Thoracic aorta (tissue), 2 donors: ENCODE data around the gene ACSF2. TPM values are rescaled to one million over a fixed set of nuclear protein-coding genes. Genes with fewer than 3 reads are reported as not detected.

Experiments
- ATAC-seq: fragments of 150-250 bp; one replicate; pipeline ENCODE4 v1.8.0; 2017; ENCODE audit warnings: low read depth; ENCODE audit not compliant: insufficient number of reproducible peaks, low FRiP score
- DNase-seq: peaks from one replicate; pipeline ENCODE4 v3.0.0-alpha.2; 2020; ENCODE audit warnings: low spot score
- H3K27ac ChIP-seq, 2 donors: fragments of 200-600 bp; sonication (generic); 1 replicate in 1 of 2; 2 replicates in 1 of 2; pipeline ENCODE4 v1.5.1; 2016; ENCODE audit warnings: mild to moderate bottlenecking in 2 of 2, moderate library complexity in 2 of 2
- H3K27me3 ChIP-seq: fragments of 200-600 bp; sonication (generic); replicated peaks from 2 replicates; pipeline ENCODE4 v1.6.0; 2016; ENCODE audit warnings: mild to moderate bottlenecking; ENCODE audit not compliant: insufficient read depth
- H3K36me3 ChIP-seq: fragments of 200-600 bp; sonication (generic); one replicate; pipeline ENCODE4 v1.5.1; 2016
- H3K4me1 ChIP-seq, 2 donors: fragments of 200-600 bp; sonication (generic); 1 replicate in 1 of 2; 2 replicates in 1 of 2; pipeline versions ENCODE4 v1.5.1 to v1.6.0; 2016; ENCODE audit warnings: low read depth in 2 of 2, mild to moderate bottlenecking in 1 of 2; ENCODE audit not compliant: control insufficient read depth in 1 of 2
- H3K4me3 ChIP-seq: fragments of 200-600 bp; sonication (generic); 2 replicates; pipeline ENCODE4 v1.5.1; 2016; ENCODE audit warnings: mild to moderate bottlenecking
- H3K9me3 ChIP-seq: fragments of 200-600 bp; sonication (generic); 2 replicates; pipeline ENCODE4 v1.5.1; 2016
- total RNA-seq, 2 donors: library from RNA; depleted of rRNA; stranded (reverse); fragments of >200 nt; gene quantifications; one replicate each; pipeline versions ENCODE4 v1.1.0 to v1.2.3, GENCODE V29; 2016
- TF ChIP-seq, protein P1 (sequence below): fragments of 200-600 bp; sonication (generic); IDR thresholded peaks from one replicate; pipeline ENCODE4 v1.5.1; 2019; ENCODE audit warnings: antibody characterized with exemption

ACSF2 gene
- total RNA-seq, 2 donors from 2014 or later = 11.1 to 41.6 TPM

DNA sequence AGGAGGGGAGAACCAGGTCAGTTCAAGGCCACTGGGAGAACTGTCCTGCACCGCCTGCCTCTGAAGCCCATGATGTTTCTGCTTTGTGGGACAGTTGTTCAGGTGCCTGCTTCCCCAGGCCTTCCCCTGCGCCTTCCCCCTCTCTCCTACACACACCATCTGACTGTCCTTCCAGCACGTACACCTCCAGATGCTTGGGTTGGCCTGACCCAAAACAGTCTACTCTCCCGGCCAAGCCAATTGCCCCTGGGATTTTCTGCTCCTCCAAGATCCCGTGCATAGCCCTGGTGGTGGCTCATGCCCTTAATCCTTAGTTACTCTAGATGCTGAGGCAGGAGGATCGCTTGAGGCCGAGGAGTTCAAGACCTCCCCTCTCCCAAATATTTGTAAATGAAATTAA, 52.0 kb downstream of the ACSF2 start:
- peak overlapping the region; percentile 95 for H3K4me3 ChIP-seq
- no peak for ATAC-seq

DNA sequence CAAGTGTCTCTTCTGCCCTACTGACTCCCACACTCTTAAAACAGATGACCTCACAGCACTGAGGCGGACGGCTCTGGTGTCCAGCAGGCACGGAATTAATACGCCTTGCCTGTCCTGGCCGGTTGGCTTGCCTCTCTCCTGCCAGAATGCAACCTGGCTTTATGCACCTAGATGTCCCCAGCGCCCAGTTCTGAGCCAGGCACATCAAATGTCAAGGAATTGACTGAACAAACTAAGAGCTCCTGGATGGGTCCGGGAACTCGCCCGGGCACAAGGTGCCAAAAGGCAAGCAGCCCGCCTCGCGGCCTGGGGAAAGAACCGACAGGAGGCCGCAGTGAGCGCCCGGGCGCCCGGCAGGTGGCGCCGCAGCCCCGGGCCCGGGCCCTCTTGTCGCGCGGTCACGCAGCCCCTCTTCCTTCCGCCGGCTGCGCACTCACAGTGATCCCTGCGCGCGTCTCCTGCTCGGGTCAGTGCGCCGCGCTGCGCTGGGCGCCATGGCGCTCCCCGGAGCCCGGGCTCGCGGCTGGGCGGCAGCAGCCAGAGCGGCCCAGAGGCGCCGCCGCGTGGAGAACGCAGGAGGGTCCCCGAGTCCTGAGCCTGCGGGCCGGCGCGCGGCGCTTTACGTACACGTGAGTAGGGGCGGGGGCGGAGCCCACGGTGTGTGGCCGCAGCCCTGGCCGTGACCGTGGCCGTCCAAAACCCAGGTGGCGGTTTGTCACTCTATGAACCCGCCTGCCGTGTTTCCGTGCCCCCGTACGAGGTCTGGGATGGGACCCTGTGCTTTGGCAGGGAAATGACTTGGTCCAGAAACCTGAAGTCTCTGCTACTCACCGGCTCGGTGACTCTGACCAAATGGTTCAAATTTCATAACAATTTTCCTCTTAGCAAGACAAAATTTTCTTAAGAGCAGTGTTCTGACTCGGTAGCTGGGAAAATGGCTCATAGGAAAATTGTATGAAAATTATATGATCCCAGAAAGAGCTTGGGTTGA, 52.7 kb downstream of the ACSF2 start, which contains the start of gene RSAD1:
Gene RSAD1, plus strand, starts transcription at position 470 of the 991 bp plus-strand sequence. Its CDS starts 25 bp downstream, at position 495.
- peaks cover 3% of the 10 kb centered on the region for H3K36me3 ChIP-seq
- TF ChIP-seq, protein P1, sequence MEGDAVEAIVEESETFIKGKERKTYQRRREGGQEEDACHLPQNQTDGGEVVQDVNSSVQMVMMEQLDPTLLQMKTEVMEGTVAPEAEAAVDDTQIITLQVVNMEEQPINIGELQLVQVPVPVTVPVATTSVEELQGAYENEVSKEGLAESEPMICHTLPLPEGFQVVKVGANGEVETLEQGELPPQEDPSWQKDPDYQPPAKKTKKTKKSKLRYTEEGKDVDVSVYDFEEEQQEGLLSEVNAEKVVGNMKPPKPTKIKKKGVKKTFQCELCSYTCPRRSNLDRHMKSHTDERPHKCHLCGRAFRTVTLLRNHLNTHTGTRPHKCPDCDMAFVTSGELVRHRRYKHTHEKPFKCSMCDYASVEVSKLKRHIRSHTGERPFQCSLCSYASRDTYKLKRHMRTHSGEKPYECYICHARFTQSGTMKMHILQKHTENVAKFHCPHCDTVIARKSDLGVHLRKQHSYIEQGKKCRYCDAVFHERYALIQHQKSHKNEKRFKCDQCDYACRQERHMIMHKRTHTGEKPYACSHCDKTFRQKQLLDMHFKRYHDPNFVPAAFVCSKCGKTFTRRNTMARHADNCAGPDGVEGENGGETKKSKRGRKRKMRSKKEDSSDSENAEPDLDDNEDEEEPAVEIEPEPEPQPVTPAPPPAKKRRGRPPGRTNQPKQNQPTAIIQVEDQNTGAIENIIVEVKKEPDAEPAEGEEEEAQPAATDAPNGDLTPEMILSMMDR = peak; percentile 84
- ATAC-seq (peak; percentile 45), DNase-seq (peak; percentile 17)
- H3K27ac ChIP-seq = peak within 1 kb of the TSS; percentile 85 to 86
- peaks cover 14 to 30% of the 10 kb centered on the region in 2 donors for H3K4me1 ChIP-seq
- H3K4me3 ChIP-seq = peak within 1 kb of the TSS; percentile 95
- no peaks in the 10 kb centered on the region for H3K27me3 ChIP-seq
- H3K9me3 ChIP-seq = no peaks in the 10 kb centered on the region

More for the DNA sequence above, 52.0 kb downstream of the ACSF2 start:
- H3K27me3 ChIP-seq = no peaks in the 10 kb centered on the region
- H3K27ac ChIP-seq = peak overlapping the region; percentile 85 to 86
- TF ChIP-seq, protein P1 = no peak
- peaks cover 14 to 25% of the 10 kb centered on the region in 2 donors for H3K4me1 ChIP-seq
- no peaks in the 10 kb centered on the region for H3K36me3 ChIP-seq
- no peak for DNase-seq
- H3K9me3 ChIP-seq = no peaks in the 10 kb centered on the region

DNA sequence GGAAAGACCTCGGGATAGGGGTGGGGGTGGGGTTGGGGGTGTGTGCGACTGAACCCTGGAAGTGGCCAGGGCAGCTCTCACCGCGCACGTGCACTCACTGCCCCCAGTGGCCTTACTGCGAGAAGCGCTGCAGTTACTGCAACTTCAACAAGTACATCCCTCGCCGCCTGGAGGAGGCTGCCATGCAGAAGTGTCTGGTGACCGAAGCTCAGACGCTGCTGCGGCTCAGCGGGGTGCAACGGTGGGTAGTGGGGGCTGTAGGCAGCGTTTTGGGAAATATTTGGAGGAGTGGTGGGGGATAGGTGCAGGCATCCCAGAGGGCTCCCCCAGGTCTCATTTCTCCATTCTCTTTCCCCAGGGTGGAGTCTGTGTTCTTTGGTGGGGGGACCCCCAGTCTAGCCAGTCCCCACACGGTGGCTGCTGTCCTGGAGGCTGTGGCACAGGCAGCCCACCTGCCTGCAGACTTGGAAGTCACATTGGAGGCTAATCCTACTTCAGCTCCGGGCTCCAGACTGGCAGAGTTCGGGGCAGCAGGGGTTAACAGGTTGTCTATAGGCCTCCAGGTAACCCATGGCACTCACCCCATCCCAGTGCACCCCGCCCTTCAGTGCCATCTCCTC, 53.6 kb downstream of the ACSF2 start:
- H3K27ac ChIP-seq = peak overlapping the region; percentile 85 to 86
- TF ChIP-seq, protein P1 = peak; percentile 57
- no peaks in the 10 kb centered on the region for H3K27me3 ChIP-seq
- no peak for DNase-seq
- H3K36me3 ChIP-seq = peaks cover 13% of the 10 kb centered on the region
- no peaks in the 10 kb centered on the region for H3K9me3 ChIP-seq
- ATAC-seq = no peak
- peaks cover 14 to 30% of the 10 kb centered on the region in 2 donors for H3K4me1 ChIP-seq
- peak overlapping the region; percentile 95 for H3K4me3 ChIP-seq

DNA sequence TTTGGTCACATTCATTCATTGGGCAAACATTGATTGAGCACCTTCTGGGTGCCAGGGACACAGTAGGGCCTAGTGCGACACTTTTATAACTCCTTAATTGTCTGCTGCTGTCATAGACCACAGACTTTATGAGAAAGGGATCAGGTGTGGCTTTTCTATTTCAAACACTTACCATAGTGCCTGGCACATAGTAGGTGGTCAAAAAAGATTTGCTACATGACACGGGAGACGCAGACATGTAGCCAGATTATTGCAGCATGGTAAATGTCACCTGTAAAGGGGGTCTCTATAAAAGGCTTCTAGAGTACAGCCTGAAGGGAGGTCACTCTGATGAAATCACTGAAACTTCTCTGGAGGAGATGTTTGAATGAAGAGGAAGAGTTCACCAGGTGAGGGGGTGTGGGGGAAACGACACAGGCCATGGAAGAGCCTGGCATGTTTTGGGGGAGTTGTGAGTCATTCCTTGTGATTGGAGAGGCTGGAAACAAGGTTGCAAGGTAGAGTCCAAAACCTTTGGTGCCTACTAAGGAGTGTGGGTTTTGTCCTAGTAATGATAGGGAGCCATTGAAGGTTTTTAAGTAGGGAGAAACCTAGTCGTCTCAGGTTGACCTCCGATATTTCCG, 54.2 kb downstream of the ACSF2 start:
- no peaks in the 10 kb centered on the region for H3K9me3 ChIP-seq
- no peaks in the 10 kb centered on the region for H3K27me3 ChIP-seq
- no peak overlapping the region for H3K27ac ChIP-seq
- H3K4me3 ChIP-seq = peak overlapping the region; percentile 95
- peaks cover 16% of the 10 kb centered on the region for H3K36me3 ChIP-seq
- ATAC-seq (no peak), DNase-seq (no peak)
- TF ChIP-seq, protein P1 = no peak
- H3K4me1 ChIP-seq = peaks cover 14 to 30% of the 10 kb centered on the region in 2 donors
